Fibroblast of skin of abdomen (primary cell): ENCODE data around the gene ACADL.

Experiments used
- DNase-seq: peaks from one replicate; pipeline ENCODE4 v3.0.0-alpha.2; 2013

The ACADL gene

DNA sequence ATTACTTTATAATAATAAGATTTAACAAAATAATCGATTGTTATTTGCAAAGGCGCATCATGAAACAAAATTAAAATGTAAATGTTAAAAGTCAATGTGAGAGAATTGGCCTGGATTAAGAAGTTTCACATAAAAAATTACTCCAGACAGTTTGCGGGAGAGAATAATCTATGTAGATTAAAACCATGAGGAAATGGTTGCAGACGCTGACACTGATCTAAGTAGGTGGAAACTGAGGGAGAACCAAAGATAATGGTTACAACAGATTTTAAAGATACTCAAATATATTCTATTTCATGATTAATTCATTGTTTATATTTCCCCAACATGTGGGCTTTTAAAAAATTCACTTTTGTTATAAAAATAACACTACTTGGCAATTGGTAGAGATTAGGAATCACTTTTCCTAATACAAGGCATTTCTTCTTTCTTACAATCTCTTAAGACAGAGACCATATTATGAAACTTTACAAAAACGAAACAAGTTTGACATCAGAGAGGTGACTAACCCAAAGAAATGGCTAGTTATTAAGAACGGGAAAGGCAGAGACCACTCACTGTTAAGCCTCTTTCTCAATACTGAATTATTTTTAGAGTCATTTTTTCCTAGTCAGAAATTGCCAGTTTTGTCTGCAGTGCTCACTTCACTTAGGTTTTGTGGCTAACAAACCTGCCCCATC is 55.6 kb downstream of the ACADL start:
- peak; percentile 66 for DNase-seq

DNA sequence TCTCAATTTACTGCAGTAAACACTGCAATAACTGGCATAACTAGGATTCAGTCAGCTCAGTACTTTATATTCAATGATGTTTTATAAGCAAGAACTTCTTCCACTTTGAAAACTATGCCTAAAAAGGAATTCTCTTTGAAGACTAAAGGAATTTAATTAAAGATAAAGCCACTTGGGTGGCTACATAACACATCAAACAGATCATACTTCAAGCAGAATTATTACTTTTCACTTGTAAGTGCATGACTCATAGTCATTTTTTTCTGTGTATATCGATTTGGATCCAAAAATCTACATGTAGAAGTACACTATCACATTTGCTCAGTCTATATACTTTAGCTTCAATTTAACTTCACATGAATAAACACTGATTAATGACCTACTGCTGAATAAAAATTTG is 58.0 kb downstream of the ACADL start:
- peak; percentile 13 for DNase-seq

- no peak for DNase-seq
These were observed 62.7 kb downstream of the ACADL start for GRCh38 chr2:210162466-210163124.

DNA sequence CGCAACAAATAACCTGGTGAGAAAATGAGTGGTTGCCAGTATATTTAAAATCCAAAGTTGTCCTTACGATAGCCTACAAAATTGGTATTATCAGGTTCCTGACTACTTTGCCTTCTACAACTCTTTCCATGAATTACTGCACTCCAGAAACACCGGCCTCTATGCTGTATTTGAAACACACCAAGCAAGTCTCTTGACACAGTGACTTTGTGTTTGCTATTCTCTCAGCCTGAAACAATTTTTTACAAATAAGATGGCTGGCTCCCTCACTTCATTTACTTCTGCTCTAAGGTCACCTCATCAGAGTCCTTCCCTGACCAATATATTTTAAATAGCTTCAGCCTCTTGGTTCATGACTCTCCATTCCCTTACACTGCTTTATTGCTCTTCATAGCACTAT is 66.2 kb downstream of the ACADL start:
- DNase-seq, result no peak

- no peak for DNase-seq
These were observed 67.0 kb downstream of the ACADL start for GRCh38 chr2:210158236-210158635.

DNA sequence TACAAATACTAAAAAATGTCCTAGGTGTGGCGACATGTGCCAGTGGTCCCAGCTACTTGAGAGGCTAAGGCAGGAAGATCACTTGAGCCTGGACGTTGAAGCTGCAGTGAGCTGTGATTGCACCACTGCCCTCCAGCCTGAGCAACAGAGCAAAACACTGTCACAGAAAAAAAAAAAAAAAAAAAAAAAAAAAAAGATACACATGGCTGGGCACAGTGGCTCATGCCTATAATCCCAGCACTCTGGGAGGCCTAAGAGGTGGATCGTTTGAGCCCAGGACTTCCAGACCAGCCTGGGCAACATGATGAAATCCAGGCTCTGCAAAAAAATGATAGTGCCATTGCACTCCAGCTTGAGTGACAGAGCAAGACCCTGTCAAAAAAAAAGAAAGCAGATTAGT is 67.7 kb downstream of the ACADL start:
- DNase-seq, result no peak

DNA sequence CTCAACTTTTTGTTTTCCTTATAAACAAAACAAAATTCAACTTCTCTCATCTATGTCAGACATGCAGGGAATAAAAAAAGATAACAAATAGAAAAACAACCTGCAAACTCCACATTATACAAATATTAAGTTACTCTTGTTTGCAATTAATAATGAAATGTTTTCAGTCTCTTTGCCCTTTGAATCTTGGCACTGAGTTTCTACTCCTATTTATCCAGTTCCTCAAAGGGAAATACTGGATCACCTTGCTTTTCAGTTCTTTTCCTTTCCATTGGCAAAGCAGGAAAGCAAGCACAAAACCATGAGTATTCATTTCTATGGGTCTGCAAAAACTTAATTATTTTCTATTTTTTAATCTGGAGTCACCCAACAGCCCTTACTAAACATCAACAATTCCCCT is 77.6 kb downstream of the ACADL start:
- DNase-seq, result no peak
